GM21737 (cell line): ENCODE measurements around the gene ZNF800.

ENCODE experiments used
- ATAC-seq: cut with Tn5 transposase; IDR thresholded peaks from one replicate; pipeline ENCODE4 v1.9.1; 2021; ENCODE audit warnings: mild to moderate bottlenecking, moderate library complexity; ENCODE audit not compliant: unreplicated experiment

ZNF800 gene

GRCh38 chr7:127391591-127392181 lies 822 bp downstream of the ZNF800 start:
- peak; percentile 39 for ATAC-seq

GRCh38 chr7:127390817-127391590 lies 1.5 kb downstream of the ZNF800 start:
- ATAC-seq, result no peak

- no peak for ATAC-seq
These were observed 2.2 kb downstream of the ZNF800 start for GRCh38 chr7:127390186-127390816.

DNA sequence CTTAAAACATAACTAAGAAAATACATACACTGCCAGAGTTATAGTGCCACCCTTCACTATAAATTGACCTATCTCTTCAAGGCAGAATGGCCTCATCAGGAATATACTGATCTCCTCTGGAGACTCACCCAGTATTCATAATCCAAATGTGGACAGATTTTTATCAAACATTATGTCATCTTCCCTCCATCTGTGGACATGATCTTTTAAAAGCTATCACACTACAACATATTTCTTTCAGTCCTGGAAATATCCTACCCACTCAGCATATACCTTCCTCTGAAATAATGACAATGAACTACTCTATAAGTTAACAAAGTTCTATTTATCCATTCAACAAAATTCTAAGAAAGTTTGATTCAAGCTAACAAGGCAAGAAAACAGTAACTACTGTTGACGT lies 3.2 kb downstream of the ZNF800 start:
- ATAC-seq, result no peak

DNA sequence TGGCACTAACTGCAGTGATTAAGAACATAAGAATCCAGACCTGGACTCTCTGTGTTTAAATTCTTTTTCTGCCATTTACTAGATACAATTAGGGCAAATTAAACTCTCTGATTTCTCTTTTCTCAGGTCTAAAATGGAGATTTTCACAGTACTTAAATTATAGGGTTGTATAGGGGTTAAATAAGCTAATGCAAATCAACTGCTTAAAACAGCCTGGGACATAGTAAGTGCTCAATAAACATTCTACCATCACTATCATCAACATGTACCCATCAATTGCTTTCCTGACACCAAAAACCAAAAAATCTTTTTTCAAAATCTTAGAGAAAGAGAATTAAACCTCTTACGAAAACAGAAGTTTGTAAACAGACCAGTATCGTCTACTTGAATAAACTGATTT lies 4.5 kb downstream of the ZNF800 start:
- ATAC-seq, result no peak

- no peak for ATAC-seq
These were observed 9.2 kb downstream of the ZNF800 start for GRCh38 chr7:127383123-127383835.

DNA sequence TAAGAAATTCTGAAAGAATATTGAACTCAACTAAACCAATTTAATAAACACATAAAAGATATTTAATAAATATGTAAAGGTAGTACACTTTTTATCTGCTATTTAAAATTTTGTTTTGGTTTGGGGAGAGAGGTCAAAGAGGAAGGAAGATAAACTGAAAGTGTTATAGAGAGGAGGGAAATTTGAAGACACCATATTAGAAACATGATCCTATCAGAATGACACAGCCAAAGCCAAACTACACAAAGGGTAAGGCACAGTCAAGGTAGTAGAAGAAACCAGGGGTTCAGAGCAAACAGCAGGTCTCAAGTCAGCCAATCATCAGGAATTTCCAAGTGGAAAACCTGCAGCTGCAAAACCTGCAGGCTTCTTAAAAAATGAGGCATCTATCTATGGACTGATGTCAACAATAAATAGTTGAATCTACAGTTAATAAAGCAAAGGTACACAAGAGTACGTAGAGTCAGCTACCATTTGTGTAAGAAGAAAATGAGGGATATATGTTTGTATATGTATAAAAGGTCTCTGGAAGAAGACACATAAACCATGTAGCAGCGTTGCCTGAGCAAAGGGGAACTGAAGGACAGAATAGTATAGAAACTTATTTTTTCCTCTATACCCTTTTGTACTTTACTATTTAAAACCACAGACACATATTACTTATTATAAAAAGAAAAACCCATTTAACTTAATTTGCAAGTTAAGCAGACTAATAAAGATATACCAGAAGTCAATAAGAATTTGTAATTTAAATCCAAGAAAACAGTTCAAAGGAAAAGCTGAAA lies 10.0 kb downstream of the ZNF800 start:
- ATAC-seq, result no peak

- no peak for ATAC-seq
These were observed 12.0 kb downstream of the ZNF800 start for GRCh38 chr7:127380479-127380878.

DNA sequence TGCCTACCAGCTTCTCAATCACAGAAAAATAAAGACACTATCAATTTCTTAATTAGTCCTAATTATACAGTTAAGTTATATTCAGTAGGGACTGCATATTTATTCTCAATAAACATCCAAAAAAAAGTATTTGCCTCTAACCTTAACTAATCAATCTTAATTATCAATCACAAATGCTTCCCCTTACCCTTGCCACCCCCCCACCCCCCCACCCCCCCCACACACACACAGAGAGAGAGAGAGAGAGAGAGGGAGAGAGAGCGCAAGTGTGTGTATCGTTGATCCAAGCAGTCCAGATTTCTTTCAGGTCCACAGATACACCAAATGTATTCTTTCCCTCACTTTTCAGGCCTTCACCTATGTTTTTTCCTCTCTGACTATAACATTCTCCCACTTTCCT lies 12.9 kb downstream of the ZNF800 start:
- ATAC-seq, result no peak

GRCh38 chr7:127378537-127378936 lies 14.0 kb downstream of the ZNF800 start:
- no peak for ATAC-seq

GRCh38 chr7:127377425-127377824 lies 15.1 kb downstream of the ZNF800 start:
- ATAC-seq, result no peak

DNA sequence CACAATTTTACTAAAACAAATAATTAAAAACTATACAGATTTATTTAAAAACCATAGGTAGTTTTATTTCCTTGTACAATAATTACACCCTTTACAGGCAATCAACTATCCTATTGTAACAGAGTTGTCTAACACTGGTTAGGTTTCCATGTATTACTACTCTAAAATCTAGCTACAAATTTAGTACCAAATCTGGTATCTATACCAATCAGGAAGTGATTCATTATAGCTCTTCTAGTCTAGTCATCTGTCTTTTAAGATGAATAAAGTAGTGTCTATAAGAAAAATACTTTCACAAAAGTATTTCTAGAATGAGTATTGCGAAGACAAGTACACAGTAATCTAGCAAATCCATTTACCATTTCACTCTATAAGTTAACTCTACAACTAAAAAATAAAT lies 16.9 kb downstream of the ZNF800 start:
- ATAC-seq, result no peak

DNA sequence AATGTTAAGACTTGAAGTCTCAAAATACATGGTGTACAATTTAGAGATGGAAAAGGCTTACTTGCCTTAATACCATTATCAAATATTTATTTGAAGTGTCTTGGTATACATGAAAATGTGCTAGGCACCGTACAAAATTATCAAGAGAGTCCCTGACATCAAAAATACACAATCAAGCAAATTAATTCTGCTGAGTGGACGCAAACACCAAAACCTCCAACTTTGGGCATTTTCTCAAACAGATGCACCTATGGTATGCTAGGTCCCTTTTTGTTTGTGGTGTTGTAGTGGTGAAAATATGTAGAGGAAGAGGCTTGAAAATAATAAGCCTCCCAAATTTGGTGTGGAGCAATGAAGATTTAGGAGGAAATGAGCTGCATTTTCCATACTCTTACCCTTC lies 24.8 kb downstream of the ZNF800 start:
- no peak for ATAC-seq

GRCh38 chr7:127366680-127367079 lies 25.8 kb downstream of the ZNF800 start:
- ATAC-seq, result no peak

GRCh38 chr7:127365957-127366315 lies 26.6 kb downstream of the ZNF800 start:
- no peak for ATAC-seq

- no peak for ATAC-seq
These were observed 27.1 kb downstream of the ZNF800 start for GRCh38 chr7:127365164-127365956.

DNA sequence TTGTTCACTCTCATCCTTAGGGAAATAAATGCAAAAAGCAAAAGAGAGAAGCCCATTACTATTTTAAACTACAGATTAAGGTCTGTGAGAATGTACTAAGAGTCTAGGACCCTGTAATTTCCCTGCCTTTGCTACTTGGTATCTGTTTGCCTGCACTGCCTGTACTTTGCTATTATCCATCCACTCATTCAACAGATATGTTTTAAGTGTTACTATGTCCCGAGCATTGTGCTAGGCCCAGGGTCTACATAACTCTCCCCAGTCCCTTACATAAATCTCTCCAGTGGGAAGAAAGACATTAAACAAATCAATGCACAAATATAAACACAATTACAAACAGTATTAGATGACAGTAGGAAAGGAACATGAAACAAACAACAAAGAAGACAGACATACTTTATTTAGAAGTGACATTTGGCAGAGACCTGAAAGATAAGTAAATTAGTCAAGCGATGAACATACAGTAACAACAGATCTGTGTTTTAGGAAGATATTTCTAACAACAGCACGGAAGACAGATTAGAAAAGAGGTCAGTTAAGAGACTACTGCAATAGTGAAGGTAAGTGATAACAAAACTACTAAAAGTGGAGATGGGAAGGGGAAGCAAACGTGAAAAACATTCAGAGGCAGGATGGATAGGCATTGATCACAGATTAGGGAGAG lies 30.0 kb downstream of the ZNF800 start:
- no peak for ATAC-seq

- no peak for ATAC-seq
These were observed 30.8 kb downstream of the ZNF800 start for GRCh38 chr7:127361736-127362135.

GRCh38 chr7:127359011-127359410 lies 33.5 kb downstream of the ZNF800 start:
- no peak for ATAC-seq

DNA sequence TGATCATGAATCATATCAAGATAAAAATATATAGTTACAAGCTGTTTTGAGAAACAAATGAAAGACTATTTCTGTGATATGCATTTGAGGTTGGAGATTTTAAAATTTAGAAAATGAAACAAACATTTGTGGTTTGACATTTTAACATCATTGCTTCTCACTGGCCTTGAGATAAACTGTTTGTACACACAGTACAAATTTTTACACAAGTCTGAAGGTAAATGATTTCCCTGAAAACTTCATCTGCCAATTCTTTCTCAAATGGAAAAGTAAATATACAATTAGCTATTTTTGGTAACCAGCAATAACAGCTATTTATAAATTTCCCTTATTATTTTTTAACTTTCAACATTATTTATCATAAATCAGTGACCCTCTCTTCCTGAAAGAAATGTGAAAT lies 38.6 kb downstream of the ZNF800 start:
- ATAC-seq, result no peak
